ENCODE measurements around the gene LRMDA. TPM values are rescaled to one million over a fixed set of nuclear protein-coding genes. Genes with fewer than 3 reads are reported as not detected.

The LRMDA gene
- total RNA-seq, 1 experiment from 2014 or later, result 4.8 TPM

DNA sequence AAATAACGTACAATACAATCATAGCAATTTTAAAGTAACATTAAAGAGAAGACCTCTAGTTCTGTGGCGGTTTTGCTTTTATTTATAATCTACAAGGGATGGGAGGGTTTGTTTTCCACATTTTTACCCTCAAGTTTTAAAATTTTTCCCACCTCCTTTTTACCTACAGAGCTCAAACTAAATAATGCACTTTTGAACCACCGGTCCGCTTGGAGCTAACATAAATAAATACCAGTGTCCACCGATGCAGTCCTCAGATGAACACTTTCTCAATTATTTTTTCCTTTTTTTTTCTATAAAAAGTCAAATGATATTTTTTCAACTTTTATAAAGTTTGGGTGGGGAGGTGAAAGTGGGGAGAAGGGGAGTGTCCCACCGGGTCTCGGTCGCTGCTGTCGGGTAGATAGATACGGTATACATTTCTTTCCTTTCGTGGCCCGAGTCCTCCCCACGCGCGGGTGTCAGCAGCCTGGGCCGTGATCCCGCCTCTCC, 33.2 kb upstream of the LRMDA start (continued):
- TF ChIP-seq, protein P1, sequence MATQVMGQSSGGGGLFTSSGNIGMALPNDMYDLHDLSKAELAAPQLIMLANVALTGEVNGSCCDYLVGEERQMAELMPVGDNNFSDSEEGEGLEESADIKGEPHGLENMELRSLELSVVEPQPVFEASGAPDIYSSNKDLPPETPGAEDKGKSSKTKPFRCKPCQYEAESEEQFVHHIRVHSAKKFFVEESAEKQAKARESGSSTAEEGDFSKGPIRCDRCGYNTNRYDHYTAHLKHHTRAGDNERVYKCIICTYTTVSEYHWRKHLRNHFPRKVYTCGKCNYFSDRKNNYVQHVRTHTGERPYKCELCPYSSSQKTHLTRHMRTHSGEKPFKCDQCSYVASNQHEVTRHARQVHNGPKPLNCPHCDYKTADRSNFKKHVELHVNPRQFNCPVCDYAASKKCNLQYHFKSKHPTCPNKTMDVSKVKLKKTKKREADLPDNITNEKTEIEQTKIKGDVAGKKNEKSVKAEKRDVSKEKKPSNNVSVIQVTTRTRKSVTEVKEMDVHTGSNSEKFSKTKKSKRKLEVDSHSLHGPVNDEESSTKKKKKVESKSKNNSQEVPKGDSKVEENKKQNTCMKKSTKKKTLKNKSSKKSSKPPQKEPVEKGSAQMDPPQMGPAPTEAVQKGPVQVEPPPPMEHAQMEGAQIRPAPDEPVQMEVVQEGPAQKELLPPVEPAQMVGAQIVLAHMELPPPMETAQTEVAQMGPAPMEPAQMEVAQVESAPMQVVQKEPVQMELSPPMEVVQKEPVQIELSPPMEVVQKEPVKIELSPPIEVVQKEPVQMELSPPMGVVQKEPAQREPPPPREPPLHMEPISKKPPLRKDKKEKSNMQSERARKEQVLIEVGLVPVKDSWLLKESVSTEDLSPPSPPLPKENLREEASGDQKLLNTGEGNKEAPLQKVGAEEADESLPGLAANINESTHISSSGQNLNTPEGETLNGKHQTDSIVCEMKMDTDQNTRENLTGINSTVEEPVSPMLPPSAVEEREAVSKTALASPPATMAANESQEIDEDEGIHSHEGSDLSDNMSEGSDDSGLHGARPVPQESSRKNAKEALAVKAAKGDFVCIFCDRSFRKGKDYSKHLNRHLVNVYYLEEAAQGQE (IDR thresholded peaks at IDR 0.05; ENCODE audit: low read depth), result no peak
- TF ChIP-seq SP1 (IDR thresholded peaks at IDR 0.05; ENCODE audit: low read depth) (no peak), RAD21 (IDR thresholded peaks at IDR 0.05; ENCODE audit: low read depth) (no peak), JUND (IDR thresholded peaks at IDR 0.05) (no peak), TCF7L2 (IDR thresholded peaks at IDR 0.05; ENCODE audit: borderline replicate concordance, extremely low read depth, insufficient read depth, insufficient read length) (no peak), SIN3A (IDR thresholded peaks at IDR 0.05; ENCODE audit: low read depth) (no peak), EZH2phosphoT487 (IDR thresholded peaks at IDR 0.05; ENCODE audit: borderline replicate concordance) (no peak), EZH2 (IDR thresholded peaks at IDR 0.05) (no peak)
- TF ChIP-seq, protein P2, sequence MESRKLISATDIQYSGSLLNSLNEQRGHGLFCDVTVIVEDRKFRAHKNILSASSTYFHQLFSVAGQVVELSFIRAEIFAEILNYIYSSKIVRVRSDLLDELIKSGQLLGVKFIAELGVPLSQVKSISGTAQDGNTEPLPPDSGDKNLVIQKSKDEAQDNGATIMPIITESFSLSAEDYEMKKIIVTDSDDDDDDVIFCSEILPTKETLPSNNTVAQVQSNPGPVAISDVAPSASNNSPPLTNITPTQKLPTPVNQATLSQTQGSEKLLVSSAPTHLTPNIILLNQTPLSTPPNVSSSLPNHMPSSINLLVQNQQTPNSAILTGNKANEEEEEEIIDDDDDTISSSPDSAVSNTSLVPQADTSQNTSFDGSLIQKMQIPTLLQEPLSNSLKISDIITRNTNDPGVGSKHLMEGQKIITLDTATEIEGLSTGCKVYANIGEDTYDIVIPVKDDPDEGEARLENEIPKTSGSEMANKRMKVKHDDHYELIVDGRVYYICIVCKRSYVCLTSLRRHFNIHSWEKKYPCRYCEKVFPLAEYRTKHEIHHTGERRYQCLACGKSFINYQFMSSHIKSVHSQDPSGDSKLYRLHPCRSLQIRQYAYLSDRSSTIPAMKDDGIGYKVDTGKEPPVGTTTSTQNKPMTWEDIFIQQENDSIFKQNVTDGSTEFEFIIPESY (IDR thresholded peaks at IDR 0.05; ENCODE audit: extremely low read depth, insufficient replicate concordance, low read length), result no peak
- TF ChIP-seq, protein P3, sequence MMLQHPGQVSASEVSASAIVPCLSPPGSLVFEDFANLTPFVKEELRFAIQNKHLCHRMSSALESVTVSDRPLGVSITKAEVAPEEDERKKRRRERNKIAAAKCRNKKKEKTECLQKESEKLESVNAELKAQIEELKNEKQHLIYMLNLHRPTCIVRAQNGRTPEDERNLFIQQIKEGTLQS (IDR thresholded peaks at IDR 0.05), result no peak

All from HCT116 (cell line).